ENCODE data around the gene MBD4.
"Not testable (repeated sequence)": the region's sequence is repeated elsewhere in the genome, so short reads cannot be mapped to it uniquely, and the experiment has no call there.

Gene MBD4

DNA sequence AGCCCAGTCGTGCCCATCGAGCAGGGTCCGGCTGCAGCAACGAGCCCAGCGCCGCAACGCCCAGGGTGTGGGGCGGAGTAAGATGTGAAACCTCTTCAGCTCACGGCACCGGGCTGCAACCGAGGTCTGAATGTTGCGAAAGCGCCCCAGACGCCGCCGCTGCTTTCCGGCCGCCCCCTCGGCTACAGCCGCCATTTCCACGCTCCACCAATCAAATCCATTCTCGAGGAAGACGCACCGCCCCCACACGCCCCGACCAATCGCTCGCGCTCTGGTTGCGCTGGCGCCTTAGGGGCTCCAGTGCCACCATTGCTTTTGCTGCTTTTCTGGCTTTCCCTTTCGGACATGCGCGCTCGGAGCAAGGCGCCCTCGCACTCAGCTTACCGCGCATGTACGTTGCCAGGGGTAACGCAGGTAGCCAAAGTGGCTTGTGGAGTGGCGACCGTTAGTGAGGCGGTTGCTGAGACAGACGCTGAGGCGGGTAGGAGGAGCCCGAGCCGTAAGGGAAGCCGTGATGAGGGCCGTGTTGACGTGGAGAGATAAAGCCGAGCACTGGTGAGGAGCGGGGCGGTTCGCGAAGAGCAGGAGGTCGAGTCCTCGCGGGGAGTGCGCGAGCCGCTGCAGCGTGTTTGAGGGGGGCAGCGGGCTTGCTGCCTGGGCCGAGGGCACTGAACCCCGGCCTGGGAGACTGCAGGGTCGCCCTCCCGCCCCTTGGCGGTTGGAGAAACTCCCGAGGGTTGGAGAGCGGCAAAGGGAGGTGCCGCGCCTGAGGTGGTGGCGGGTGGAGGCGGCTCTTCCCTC, at the start of gene MBD4, which contains the start of gene IFT122:
Gene MBD4 (minus strand): TSS at position 132 of the 801 bp plus-strand sequence. CDS start 115 bp downstream, at position 17.
Gene IFT122 (plus strand): TSS at position 408 of the 801 bp plus-strand sequence. CDS start 107 bp downstream, at position 515.
- DNase-seq, result peak; percentile 97
- peak; percentile 94 for ATAC-seq

DNA sequence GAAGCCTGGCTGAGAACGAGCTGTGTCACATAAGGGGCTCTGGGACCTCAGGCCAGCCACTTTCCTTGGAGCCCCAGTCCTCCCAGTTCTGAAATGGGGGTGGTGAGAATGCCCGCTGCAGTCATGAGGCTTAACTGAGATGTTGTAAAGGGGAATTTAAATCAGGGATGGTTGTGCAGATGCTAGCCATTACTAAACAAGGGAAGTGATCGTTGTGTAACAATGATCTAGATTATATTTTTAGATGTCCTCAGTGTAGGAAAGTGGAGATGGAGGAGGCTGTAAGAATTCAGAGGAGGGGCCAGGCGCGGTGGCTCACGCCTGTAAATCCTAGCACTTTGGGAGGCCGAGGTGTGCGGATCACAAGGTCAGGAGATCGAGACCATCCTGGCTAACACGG, 49.5 kb upstream of the MBD4 start:
- DNase-seq, ATAC-seq: not testable (repeated sequence)

DNA sequence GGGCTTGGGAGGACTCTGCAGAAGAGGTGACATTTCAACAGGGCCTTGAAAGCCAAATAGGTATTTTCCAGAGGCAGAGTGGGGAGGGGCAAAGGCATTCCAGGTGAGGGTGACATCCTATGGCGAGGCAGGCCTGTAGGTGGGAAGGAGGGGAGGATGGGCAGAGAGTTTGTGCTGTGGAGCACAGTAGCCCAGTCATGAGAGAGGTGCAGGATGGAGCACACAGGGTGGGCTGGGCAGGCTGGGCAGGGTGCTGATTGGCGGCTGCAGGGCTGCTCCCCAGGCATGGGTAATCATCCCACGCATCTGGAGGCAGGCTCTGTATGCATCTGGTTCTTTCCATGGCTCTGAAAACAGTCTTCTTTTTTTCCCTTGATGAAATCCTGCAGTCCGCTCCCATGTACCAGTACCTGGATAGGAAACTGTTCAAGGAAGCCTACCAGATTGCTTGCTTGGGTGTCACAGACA, 48.2 kb upstream of the MBD4 start:
- not testable (repeated sequence) for DNase-seq, ATAC-seq

DNA sequence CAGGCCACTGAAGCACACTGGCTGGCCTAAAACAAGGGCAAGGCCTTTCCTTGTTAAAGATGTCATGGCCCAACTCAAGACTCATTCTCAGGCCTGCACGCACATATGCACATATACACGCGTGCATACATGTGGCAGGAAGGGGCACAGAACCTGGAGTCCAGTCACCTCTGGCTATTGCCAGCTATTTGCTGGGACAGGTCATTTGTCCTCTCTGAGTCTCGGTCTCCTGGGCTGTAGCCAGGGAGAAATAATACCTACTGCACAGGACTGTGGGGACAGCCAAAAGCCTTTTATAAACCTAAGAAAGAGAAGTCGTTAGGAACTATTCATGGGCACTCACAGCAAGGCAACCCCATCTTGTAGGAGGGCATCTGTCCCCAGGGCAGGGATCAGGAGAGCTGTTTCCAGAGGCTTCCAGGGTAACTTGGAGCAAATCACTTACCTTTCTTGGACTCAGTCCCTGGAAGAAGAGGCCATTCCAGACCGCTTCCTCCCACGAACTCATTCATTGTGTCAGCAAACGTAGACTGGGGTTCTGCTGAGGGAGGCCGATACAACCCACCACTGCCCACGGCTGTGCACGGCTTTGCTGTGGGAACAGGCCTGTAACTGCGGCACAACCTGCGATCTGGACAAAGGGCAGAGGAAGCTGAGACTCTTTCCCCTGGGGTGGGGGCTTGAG, 47.6 kb upstream of the MBD4 start:
- ATAC-seq (no peak), DNase-seq (no peak)

DNA sequence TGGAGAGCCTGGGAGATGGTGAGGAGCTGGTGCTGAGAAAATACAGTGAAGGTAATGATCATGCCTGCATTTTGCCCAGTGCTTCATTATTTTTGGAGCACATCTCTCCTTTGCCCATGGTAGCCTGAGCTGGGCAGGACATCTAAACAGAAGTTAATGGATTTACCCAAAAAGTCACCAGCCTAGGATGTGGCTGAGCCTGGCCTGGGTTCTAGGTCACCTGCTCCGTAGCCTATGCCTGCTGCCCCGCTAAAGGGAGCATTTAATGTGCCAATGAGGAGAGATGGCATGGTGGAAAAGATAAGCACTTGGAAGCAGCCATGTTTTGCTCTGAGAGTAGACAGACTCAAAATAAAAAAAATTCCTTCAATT, 46.9 kb upstream of the MBD4 start:
- ATAC-seq, result no peak

DNA sequence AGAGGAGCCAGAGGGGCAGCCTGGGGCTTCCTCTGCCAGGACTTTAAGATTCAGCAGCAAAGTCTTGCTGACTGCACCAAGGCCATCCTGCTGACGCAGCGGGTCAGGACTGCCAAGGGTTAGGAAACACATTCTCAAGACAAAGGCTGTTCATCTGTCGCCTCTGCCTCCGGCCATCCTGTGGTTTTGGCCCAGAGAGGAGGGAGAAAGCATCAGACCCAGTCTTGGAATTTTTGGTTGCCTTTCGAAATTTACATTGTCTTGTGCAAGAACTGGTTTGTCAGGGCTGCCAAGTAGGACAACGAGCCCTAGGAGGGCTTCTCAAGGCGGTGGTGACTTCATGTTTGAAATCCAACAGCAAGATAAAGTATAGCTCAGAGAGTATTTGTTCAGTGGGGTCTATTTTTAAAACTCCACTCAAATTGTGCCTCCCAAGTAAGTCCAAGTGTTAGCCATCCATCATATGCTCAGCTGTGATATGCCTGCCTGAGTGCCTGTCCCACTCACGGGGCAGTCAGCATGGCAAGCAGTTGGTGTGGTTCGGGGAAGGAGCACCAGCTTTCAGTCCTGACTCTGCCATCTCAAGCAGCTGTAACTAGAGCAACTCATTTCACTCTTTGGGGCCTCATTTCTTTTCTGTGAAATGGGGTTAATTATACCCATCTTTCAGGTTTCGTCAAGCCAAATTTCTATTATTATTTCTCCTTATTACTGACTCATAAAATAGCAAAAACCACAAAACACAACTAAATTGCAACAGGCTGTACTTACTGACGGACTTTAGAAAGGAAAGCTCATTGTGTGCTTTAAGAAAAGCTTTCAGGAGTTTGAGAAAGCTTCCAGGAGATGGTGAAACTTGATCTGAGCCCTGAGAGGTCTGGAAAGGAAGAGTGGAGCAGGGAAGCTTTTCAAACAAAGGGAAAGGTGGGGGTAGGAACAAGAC, 46.2 kb upstream of the MBD4 start:
- DNase-seq, result no peak
- no peak for ATAC-seq

More for the DNA sequence above, 46.9 kb upstream of the MBD4 start:
- no peak for DNase-seq

DNA sequence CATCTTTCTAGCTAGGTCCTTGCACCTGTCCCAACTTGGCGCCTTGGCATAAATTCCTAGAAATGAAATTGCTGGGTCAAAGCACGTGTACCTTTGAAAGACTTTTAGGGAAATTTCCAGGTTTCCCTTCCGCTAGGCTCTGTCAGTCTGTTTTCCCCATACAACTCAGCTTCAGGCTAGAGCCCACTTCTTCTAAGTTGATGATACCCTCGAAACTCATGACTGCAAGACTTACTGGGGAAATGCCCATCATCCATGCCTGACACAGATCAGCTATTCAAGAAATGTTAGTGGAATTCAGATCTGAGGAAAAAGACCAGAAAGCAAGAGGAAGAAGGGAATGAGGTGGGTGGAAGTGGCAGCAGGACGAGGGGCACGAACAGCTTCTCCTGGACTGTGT, 45.4 kb upstream of the MBD4 start:
- DNase-seq, ATAC-seq: not testable (repeated sequence)

DNA sequence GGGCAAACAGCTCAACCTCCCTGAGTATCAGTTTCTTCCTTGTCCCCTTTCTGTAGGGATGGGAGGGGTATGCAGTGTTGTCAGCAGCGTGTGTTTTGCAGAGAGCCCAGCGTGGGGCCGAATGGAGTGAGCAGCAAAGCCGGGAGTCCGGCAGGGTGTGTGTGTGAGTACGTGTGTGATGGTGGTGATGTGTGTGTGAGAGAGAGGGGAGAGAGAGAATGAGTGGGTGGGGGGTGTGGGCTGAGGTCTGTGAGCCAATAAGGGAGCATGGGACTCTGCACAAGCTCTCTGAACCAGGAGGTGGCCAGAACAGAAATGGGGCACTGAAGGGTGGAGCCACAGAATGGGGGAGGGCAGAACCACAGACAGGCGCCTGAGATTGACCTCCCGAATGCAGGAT, 44.1 kb upstream of the MBD4 start:
- ATAC-seq (no peak), DNase-seq (no peak)

DNA sequence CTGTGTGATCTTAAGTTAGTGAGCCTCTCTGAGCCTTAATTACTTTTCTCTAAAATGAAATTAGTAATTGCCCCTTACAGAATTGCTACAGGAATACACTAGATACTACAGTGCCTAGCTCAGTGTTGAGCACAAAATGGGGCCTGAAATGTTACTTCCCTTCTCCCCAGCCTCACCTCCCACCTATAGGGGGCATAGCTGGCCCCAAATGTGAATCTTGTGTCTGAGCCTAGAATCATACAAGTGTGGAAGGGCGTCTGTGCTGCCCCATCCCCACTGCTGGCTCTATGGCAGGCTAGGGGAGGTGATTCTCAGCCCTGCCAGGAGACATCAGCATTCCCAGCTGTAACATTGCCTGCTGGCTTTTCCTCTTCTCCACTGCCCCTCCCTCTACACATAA, 43.0 kb upstream of the MBD4 start:
- DNase-seq, result no peak
- ATAC-seq, result no peak

DNA sequence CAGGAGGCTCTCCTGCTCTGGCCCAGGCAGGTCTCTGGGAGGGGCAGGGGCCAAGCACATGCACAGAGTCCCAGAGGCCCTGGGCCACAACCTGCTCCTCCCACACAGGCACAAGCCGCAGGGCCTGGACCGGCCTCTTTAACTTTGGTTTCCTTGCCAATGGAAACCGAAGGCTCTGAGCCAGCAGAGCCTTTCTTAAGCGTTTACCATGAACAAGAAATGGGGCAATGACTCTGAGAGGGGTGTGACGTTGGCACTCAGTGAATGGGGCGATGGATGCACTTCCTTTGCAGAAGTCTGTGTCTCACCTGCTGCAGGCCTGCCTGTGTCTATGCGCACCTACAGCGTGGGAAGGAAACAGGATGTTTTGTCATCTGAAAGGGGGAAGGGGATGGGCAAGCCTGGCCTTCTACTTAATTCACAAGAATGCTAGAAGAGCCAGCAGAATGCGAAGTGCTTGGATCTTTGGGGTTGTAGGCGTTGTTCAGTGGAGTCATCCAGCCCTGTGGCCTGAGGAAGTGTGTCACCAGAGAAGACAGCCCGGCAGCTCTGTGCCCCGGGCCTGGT, 42.1 kb upstream of the MBD4 start:
- peak; percentile 25 for ATAC-seq
- DNase-seq, result no peak

DNA sequence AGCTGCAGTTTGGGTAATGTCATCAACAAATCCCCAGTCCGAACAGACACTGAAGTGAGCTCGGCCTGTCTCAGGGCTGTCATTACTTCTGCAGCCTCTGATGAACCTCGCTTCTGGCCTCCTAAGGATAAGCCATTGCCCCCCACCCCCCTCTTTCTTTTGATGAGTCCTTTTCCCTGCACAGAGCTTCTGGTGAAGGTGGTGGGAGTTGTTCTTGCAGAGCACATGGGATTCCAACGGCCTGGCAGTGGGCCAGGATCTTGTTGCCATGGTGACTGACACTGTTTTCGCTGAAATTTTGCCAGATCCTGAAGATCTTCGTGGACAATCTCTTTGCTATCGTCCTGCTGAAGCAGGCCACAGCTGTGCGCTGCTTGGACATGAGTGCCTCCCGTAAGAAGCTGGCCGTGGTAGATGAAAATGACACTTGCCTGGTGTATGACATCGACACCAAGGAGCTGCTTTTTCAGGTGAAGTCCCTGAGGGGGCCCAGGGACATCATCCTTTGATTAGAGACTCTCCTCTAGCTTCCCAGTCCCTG, 41.5 kb upstream of the MBD4 start:
- DNase-seq, result not testable (repeated sequence)

DNA sequence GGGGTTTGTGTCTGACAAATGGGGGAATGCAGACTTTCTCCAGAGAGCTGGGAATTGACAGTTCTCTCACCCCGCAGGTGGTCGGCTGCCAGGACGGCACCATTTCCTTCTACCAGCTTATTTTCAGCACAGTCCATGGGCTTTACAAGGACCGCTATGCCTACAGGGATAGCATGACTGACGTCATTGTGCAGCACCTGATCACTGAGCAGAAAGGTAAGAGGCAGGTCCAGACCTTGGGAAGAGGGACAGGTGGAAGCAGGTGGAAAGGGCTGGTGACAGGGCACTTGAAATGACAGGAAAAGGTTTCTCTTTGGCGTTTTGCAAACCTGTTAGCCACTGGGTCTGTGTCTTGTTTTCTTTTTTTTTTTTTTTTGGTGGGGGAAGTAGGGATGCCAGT, 36.8 kb upstream of the MBD4 start:
- ATAC-seq (no peak), DNase-seq (no peak)

More for the DNA sequence above, 41.5 kb upstream of the MBD4 start:
- ATAC-seq, result not testable (repeated sequence)

DNA sequence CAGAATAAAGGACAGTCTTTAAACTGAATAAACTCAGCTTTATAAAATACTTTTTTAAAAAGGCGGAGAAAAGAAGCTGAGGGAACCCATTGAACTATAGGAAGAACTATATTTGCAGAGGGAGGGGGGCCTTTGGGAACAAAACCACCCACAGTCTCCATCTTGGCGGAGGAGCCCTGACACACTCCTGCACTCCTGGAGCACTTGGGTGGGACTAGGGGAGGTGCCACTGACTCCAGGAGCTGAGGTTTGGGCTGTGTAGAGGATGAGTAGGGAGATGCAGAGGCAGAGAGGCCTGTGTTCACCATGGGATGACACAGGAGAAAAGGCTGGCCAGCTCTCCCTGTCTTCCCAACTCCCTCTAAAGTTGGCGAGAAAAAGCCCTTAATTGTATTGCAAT, 36.1 kb upstream of the MBD4 start:
- DNase-seq (no peak), ATAC-seq (no peak)

DNA sequence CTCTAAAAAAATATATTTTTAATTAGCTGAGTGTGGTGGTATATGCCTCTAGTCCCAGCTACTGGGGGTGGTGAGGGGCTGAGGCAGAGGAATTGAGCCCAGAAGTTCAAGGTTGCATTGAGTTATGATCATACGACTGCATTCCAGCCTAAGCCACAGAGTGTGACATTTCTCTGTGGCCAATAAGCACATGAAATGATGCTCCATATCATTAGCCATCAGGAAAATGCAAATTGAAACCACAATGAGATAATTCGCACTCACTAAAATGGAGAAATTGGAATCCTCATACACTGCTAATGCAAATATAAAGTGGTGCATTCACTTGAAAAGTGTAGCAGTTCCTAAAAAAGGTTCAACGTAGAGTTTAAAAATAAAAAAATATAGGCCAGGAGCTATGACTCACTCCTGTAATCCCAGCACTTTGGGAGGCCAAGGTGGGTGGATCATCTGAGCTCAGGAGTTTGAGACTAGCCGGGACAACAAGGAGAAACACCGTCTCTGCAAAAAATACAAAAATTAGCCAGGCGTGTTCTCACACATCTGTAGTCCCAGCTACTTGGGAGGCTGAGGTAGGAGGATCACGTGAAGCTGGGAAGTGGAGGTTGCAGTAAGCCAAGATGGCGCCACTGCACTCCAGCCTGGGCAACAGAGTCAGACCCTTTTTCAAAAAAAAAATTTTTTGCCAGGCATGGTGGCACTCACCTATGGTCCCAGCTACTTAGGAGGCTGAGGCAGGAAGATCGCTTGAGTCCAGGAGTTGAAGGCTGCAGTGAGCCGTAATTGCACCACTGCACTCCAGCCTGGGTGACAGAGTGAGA, 35.4 kb upstream of the MBD4 start:
- no peak for DNase-seq
- no peak for ATAC-seq

DNA sequence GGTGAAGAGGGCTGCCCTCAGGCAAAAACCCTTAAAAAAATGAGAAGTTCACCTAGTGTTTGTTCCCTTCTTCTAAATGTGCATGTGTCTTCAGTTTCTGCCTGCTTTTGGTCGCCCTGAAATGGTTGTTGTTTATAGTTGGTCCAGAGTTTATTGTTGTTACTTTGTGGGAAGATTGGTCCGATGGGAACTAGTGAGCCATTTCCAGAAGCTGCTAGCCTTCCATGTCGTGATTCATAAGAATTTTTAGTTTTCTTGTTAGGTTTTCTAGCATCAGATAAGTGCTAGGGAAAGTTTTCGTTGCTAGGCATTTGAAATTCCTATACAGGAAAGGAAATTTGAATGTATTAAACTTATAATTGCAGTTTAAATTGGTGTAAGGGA, 34.0 kb upstream of the MBD4 start:
- no peak for ATAC-seq
- DNase-seq, result no peak

DNA sequence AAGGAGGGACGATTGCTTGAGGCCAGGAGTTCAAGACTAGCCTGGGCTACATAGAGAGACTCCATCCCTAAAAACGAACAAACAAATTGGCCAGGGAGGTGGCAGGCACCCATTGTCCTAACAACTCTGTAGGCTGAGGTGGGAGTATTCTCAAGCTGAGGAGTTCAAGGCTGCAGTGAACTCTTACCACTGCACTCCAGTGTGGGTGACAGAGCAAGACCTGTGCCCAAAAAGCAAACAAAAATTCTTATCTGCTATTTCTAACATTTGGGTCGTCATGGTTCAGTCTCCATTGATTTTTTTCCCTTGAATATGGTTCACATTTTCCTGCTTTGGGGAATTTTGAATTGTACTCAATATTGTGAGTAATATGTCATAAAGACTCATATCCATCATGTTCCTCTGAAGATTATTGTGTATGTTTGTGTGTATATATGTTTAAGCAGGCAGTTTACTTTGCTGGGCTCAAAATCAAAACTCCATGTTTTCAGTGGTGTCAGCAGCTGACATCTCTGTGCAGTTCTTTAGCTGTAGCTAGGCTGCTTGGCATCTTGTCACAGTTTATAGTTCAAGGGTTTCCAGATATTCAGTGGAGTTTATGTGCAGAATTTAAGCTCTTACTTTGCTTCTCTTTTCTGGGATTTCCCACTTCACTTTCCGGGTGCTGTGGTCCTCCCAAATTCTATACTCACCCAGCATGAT, 33.5 kb upstream of the MBD4 start:
- ATAC-seq, result no peak
- DNase-seq, result no peak

DNA sequence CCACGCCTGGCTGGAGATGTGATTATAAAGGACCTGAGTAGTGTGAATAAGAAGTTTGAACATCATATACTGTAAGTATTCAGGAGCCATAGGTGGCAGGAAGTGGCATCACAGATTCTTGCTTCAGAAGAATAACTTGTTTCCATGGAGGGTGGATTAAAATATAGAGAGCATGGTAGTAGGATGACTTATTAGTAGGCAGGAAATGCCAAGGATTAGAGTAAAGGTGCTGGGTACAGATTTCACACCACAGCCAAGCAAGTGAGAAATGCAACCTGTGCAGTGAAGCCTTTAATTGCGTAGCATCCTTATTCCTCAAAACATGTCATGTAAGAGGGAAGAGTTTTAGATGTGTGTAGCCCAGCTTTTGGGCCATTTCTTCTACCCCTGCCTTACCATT, 31.1 kb upstream of the MBD4 start:
- DNase-seq, result no peak
- ATAC-seq, result no peak

DNA sequence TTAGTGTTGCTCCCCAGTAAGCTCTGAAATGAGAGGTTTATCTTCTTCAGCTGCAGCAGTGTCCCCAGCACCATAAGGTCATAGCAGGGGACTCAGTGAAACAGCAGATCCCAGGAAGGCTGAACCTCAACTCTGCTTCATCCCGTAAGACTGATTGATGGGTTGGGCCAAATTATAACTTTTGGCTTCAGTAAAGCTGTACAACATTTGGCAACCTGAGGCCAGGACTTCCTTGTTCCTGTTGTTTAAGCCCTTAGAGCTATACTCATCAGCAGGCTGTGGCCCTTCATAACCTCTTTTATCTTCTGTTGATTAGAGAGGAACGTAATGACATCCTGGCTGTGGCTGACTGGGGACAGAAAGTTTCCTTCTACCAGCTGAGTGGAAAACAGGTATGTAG, 29.3 kb upstream of the MBD4 start:
- no peak for ATAC-seq

DNA sequence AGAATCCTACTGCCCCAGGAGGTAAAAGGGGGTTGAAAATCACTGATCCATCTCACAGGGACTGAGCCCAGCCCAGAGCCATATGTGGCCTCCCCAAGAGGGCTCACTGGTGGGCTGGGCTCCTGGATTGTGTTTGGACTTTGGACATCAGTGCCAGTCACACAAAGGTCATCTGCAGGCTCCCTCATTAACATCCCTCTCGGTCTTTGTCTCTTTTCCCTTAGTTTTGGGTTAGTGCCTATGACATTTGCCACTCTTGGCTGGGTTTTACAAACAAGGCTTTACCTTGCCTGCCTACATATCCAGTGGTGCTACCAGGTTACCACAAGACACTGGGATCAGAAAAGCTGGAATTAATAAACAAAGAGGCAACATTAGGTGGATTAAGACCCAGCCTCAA, 28.2 kb upstream of the MBD4 start:
- no peak for ATAC-seq

More for the DNA sequence above, 29.3 kb upstream of the MBD4 start:
- DNase-seq, result no peak

DNA sequence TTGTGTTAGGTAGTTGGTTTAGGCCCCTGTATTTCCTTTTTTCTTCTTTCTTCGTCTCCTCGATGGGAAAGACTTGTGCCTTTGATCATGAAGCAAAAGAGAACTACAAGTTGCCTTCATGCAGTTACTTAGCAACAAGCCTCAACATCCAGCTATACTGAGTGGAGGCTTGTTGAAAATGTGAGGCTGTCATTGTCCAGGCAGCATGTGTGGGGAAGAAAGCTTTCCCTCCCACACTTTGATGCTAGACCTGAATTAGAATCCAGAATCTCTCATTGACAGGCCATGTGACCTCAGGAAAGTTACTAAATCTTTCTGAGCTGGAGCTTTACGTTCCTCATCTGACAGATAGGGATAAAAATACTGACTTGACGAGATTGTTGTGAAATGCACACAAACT, 24.0 kb upstream of the MBD4 start:
- ATAC-seq, result no peak

More for the DNA sequence above, 28.2 kb upstream of the MBD4 start:
- no peak for DNase-seq

More for the DNA sequence above, 24.0 kb upstream of the MBD4 start:
- DNase-seq, result no peak

Data from stimulated activated naive CD8-positive, alpha-beta T cell treated with anti-CD3 and anti-CD28 coated beads, Interleukin-15, Interleukin-2, amounts not matched to agents 100 U/mL and 50 U/mL, for 24 hours (primary cell).